HG03575 (cell line): ENCODE measurements around the gene TMEM9B.
A peak's percentile ranks its signal among the peaks of the same experiment; 100 is the strongest.
"Not testable (repeated sequence)": the region's sequence is repeated elsewhere in the genome, so short reads cannot be mapped to it uniquely, and the experiment has no call there.

Experiments
- ATAC-seq: cut with Tn5 transposase; IDR thresholded peaks from one replicate; pipeline ENCODE4 v1.9.1; 2021; ENCODE audit not compliant: unreplicated experiment, insufficient number of reproducible peaks, low FRiP score; ENCODE audit errors: extremely low read depth

TMEM9B gene

DNA sequence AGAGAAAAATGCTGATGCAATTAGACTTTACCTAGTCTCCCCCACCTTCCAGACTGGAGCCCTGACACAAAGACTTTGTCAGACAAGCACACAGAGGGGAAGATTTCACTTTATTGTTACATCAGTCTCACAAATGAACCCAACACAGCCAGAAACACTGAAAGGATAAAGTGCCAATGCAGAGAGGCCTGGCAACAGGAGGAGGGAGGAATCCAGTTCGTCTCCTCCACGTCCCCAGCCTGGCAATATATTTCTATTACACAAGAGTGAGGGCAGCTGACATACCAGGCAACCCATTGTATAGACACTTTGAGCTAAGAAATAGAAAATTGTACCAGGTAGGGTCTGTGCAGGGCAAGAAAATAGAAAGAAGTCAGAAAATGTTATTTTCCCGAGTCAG is 16.2 kb upstream of the TMEM9B start:
- no peak for ATAC-seq

DNA sequence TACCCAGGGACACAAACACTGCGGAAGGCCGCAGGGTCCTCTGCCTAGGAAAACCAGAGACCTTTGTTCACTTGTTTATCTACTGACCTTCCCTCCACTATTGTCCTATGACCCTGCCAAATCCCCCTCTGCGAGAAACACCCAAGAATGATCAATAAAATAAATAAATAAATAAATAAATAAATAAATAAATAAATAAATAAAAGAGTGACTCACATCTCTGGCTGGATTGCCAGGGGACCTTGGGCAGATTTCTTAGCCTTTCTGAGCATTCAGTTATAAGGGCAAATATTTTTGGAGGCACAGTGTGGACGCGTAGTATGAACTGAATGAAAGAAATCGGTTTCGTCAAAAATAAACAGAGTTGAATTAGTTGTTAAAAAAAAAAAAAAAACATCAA is 15.1 kb upstream of the TMEM9B start:
- ATAC-seq: not testable (repeated sequence)

DNA sequence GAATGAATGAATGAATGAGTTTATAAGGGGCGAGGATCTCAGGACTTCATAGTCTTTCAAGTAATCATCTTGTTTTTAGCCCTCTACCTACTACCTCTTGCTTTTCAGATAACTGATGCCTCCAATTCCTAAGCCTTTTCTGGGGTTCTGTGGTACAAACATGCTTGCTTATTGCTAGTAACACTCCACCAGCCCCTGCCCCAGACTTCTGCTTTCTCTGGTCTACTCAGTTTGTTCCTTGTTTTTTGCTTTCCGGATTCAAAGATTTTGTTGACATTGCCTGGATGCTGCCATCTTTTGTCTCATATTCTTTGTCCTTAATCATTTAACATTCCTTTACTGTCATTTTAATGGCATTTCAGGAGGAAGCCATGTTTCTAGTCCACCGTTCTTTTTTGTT is 8.9 kb upstream of the TMEM9B start:
- ATAC-seq: no peak

DNA sequence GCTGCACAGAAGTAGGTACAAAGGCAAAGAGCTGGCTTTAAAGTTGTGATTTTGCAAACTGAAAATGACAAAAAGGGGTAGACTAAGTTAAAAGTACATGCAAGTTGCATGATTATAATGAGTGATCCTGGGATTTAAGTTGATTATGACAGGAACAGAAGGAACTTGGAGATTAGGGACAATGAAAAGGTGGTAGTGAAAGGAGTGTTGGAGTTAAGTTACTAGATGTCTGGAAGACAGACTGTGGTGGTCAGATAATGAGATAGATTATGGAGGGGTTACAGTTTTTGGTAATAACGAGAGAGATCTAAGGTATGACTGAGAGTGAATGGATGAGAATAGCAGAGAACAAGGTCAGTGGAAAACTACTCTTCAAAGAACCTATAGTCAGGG is 7.7 kb upstream of the TMEM9B start:
- ATAC-seq: no peak

DNA sequence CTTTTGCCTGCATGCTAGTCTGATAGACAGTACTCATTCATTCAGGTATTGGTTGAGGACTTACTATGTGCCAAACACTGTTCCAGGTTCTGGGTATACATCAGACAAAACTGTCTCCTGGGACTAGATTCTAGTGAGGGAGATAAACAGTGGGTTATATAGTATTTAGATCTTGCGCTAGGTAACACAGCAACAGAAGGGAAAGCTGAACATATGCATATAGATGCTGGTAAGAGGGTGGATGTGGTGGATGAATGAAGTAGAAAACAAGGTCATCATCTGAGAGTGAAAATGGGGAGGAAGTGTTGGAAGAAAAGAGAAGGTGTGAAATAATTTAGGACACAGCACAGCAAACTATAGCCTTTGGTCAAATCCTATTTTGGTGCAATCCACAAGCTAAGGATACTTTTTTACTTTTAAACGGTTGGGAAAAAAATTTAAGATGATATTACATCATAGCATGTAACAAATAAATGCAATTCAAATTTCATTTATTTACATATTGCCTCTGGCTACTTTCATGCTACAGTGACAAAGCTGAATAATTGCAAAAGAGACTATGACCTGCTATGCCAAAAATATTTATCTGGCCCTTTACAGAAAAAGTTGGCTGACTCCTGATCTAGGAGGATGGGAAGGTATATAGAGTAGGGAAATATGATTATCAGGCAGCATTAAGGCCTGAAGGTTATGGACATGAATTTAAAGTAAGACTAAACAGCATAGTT is 7.1 kb upstream of the TMEM9B start:
- ATAC-seq: no peak

DNA sequence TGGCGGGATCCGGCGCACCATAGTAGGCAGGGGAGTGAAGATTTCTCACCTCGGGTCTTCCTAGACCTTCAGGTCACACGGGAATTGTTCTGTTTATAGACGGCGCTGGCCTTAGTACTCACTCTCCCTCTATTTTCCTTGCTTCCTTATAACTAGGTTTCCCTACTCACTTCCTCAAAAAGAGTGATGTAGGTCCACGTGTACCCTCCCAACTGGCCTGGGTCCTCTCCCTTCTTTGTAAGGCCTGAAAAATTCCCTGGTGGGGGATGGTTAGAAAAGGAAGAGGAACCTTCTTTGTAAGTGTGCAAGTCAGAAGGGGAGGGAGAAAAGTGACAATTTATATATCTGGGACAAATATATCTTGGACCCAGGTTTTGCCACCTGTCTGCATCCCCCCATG is 2.9 kb upstream of the TMEM9B start:
- ATAC-seq: no peak

DNA sequence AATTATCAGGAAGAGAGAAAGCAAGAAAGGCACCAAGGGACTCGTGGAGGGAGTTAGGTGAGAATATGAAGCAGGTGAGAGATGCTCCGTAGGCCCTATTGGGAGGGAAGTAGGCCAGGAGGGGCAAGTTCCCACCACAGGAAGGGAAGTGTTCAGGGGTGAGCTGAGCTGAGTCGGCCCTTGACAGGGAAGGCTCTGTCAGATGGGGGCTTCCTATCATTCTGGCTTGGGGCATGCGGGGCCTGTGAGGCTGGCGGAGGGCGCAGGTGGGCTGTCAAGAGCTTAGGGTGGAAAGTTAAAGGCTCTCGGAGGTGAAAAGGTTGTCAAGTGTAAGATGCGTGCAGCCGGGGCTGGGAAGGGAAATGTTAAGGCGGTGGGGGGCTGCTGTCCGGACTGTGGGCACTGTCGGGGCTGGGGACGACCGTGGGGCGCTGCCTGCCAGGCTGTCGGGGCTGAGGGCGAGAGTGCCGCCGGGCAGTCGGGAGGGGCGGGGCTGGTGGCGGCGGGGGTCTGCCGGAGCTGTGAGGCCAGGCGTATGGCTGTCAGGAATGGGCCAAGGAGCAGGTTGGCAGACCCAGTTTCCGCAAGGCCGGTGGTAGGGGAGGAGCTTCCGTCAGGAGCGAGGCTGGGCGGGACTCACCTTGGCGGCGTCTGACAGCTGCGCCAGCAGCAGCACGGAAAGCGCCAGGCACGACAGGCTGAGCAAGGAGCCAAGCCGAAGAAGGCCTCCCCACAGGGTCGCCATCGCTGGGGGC is 496 bp downstream of the TMEM9B start:
- ATAC-seq: peak; percentile 18

DNA sequence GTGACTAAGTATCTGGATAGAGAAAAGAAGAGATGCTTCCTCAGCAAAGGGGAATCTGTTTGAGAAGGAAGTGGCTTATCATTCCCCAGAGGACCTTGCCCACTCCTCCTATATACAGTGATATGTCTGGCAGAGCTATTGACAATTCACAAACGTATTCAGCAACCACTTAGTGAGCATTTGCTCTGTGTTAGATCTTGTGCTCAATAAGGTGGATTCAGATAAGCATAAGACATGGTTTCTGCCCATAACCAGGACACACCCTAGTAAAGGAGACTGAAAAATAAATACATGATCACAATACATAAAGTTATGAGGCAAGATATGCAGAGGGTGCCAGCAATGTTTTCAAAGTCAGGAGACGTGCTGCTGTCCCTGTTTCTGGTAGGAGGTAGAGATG is 1.4 kb downstream of the TMEM9B start:
- ATAC-seq: no peak

DNA sequence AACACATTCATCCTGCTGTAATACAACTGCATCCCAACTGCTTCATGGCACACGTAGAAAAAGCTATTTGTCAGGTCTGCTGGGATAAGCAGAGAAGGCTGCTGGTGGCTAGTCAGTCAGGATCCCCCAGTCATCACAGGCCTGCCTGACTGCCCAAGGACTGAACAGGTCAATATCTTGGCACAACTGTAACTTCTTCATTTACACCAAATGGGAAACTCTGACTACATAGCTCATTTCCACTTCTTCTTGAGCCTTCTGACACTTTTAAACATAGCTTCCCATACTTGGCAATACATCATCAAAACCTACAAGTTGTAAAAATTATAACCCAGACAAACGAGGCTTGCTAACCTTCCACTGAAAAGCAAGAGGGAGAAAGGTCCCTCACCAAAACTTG is 2.8 kb downstream of the TMEM9B start:
- no peak for ATAC-seq

DNA sequence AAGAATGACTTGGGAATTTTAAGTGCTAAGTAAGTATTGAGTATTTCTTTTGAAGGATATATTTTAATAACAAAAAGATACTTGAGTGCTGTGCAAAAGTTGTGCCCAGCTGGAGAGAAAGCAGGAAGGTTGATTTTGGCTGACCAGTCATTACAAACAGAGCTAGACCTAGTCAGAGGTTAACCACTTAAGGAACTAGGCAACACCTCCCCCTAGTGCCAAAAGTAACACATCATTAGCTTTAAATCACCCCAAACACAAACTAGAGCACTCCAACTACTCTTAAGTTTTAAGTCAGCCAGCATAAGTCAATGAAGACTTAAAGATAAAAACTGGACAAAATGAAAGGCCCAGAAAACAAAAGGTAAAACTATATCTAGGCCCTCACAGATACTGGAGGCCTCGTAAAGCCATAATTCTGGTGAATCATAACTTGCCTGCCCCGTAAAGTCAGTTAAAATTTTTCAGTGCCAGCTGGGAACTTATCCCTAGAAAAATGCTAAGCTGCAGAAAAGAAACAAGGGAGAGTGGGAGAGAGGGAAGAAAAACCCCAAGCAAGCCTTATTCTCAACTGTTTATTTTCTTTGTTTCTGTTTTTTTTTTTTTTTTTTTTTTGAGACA is 4.6 kb downstream of the TMEM9B start:
- ATAC-seq: no peak

DNA sequence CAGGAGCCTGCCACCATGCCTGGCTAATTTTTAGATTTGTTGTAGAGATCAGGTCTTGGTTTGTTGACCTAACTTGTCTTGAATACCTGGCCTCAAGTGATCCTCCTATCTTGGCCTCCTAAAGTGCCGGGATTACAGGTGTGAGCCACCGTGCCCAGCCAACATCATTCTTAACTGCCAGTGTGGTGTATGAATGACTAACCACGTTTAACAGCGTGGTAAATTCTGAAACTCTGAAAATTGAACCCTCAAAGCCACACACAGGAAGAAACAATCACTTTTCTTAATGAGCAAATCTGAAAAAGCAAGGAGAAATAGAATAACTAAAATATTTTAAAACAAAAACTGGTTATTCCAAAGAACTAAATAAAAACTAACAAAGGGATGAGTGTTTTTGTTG is 7.4 kb downstream of the TMEM9B start:
- ATAC-seq: no peak

DNA sequence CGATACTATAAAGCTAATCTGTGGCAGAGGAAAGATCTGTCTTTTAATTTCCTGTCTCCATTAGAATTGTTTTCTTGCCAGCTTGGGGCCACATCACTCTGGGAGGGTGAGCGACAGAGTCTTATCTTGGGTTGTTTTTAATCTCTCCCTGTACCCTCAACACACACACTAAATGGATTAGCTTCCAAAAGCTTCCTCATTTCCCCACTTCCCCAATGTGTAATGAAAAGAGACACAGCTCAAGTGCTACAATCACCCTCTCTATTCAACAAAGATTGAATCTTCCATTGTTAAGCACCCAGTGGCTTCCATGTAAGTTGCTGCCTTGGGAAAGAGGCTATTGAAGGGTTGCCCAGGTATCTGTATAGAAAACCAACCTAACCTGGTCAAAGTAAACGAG is 15.4 kb downstream of the TMEM9B start:
- ATAC-seq: no peak

DNA sequence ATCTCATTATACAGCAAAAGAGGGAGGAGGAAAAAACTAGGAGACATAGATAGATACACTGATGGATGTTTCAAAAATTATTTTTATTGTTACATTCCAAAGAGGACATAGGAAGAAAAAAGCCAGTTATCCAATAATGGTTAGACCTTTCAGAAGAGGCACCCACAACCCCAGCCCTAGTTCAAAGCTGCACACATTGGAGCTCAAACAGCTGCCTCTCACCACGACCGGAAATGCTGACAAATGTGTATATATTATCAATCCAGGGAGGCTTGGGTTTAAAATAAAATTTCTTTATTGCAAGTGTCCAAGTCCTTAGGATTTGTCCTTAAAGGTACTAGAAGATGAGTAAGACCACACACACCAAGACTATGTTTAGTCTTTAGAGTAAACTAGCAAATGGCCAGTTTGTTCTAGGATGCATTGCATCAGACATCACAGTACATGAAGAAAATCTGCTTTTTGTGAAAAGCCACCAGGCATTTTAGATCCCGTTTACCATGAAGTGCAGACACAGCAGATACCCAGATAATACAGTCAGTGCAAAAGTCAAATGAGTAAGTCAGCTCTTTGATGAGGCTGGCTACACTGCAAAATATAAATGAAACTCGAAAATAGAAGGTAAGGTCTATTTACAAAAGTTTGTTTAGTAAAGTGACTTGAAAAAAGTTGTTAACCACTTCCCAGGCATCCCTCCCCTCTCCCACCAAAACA is 16.9 kb downstream of the TMEM9B start:
- no peak for ATAC-seq

DNA sequence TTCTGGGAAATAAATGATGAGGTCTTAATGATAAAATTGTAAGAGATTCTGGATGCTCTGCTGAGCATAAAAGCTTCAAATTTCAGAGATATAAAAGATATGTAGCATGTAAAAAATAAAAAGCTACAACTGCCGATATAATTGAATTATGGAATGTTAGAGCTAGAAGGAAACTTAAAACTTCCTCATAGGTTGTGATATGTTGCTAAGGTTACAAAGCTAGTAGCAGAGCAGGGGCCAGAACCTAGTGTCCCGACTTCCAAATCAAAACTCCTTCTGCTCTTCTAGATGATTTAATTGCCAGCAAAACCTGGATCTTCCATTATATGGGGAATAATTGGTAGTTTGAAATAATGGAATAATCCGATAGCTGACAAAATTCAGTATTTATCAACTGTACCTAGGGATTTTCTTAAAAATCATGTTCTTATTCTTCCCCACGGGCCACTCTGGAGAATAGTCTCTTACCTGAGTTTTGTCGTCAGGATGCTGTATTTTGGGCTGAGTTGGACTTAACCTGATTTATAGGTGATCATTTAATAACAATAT is 21.6 kb downstream of the TMEM9B start, which contains the start of gene ASCL3:
TSS of gene ASCL3 (minus strand) at position 499 of the 549 bp plus-strand sequence. CDS start 4,855 bp downstream, outside the sequence.
- ATAC-seq: no peak

DNA sequence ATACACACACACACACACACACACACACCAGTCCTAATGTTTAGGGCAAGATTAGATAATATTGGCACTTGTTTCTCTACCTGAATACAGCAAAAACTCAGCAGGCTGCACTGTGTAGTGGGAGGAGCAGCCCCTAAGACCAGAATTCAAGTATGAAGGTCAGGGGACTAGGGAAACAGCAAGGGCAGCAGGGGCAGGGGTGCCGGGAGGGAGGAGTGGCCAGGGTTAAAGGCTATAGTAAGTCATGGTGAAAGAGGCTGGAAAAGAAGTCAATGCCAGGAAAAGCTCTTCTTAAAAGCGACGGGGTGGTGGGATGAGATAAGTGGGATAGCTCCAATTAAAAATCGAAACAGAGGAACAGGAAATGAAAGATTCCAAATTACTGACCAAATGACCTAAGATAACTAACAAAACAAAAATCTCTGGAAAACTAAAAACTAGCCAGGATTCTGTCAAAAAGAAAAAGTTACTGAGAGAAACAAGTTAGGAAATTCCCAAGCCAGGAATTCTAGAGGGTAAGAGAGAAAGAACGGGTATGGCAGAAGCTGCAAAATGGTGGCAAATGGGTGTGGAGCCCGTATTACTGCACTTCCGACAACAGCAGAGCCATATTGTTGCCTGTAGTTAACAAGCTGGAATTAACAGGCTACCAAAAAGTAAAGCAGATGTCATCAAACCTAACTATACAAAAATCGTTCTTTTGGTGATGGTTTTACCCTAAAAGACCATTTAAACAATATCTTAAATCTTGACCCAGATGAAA is 22.7 kb downstream of the TMEM9B start:
- no peak for ATAC-seq

DNA sequence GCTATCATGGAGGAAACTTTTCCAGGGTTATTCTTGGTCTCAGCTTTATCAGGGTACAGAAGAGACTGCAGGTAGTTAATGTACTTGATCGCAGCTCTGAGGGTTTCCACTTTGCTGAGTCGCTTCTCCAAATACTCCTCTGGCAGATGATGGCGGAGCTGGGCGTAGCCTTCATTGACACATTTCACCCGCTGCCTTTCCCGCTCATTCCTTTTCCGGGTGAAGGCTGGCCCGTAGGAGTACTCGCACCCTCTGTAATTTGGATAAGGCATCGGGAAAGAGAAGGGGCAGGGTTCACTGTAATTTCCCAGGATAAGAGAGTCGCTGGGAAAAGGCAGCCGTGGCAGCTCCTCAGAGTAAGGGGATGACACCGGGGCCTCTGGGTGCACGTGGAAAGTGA is 26.6 kb downstream of the TMEM9B start:
- no peak for ATAC-seq

DNA sequence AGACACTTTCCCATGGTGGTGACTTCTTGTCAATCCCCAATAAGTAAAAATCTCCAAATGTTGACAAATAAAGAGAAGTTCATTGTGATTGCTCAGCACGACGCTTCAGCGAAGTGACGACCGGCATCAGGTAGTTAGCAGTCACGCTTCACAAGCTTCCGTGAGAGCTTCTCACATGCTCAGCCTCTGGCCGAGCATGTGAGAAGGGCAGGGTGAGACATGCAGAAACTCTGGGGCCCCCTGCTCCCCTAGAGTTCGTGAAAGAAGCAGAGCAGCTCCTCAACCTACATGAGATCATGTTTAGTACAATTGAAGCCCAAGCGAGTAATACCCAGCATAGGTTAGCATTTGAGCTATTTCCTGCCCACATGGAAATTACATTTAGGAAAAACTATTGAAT is 27.1 kb downstream of the TMEM9B start:
- no peak for ATAC-seq

DNA sequence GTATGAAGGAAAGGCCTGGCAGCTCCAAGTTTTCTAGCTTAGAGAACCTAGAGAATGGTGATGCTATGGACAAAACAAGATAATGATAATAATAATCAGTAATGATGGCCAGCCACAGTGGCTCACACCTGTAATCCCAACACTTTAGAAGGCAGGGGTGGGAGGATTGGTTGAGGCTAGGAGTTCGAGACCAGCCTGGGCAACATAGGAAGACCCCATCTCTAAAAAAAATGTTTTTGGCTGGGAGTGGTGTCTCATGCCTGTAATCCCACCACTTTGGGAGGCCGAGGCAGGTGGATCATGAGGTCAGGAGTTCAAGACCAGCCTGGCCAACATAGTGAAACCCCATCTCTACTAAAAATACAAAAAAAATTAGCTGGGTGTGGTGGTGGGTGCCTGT is 28.5 kb downstream of the TMEM9B start:
- not testable (repeated sequence) for ATAC-seq
